ENCODE data around the gene MLF2. TPM values are rescaled to one million over a fixed set of nuclear protein-coding genes. Genes with fewer than 3 reads are reported as not detected.

Gene MLF2
- total RNA-seq, 2 experiments from 2014 or later: 114 to 121 TPM

DNA sequence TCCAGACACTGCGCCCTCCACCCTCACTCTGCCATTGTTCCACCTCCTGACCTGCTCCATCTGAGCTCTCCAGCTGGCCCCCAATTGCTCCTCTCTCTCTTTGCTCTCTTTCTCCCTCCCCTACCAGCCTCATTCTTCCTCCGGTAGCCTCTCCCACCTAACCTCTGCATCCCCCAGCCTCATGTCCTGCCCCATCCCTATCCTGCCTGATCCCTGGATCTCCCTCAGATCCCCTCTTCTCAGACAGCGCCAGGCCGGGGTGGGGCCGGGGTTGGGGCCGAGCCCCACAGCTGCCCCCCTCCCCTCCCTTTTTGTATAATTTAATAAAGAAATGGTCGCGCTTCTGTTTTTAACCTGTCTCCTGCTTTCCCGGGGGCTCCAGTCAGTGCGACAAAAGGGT is 17.7 kb upstream of the MLF2 start:
- ATAC-seq (ENCODE audit: poor library complexity): no peak
- DNase-seq: no peak
- Histone ChIP-seq H3K27ac (ENCODE audit: low read depth in 1 of 2, low read length in 2 of 2) (no peak overlapping the region), H3K36me3 (ENCODE audit: insufficient read depth, low read length) (no peaks in the 10 kb centered on the region), H3K9me3 (ENCODE audit: control insufficient read depth in 1 of 2, insufficient read depth in 1 of 2, low read length in 2 of 2) (no peaks in the 10 kb centered on the region), H3K4me1 (ENCODE audit: insufficient read depth, low read length) (peaks cover 65% of the 10 kb centered on the region), H3K27me3 (ENCODE audit: control insufficient read depth in 1 of 2, insufficient read depth in 2 of 2, low read length in 2 of 2) (peaks cover 22 to 39% of the 10 kb centered on the region in 2 experiments), H3K4me3 (ENCODE audit: low read length) (no peak overlapping the region)
- intact Hi-C loops (cut with DNase I, micrococcal nuclease): no loop called here
- H3K4me3 Mint-ChIP-seq: peak overlapping the region; percentile 25
- POLR2A ChIA-PET: interaction anchor here (1.1 to 1.9 kb wide), 3 partner anchors 10 to 19 kb away, joined by 3 to 4 read pairs (median 4); partner anchors contain the start of gene CD4
- H3K27me3 Mint-ChIP-seq: peaks cover 65% of the 10 kb centered on the region
- H3K27ac Mint-ChIP-seq: no peak overlapping the region
- peaks cover 65% of the 10 kb centered on the region for H3K4me1 Mint-ChIP-seq (ENCODE audit: low read depth)
- H3K36me3 Mint-ChIP-seq (ENCODE audit: low read depth): no peaks in the 10 kb centered on the region
- no peaks in the 10 kb centered on the region for H3K9me3 Mint-ChIP-seq
- TF ChIP-seq, protein P1, sequence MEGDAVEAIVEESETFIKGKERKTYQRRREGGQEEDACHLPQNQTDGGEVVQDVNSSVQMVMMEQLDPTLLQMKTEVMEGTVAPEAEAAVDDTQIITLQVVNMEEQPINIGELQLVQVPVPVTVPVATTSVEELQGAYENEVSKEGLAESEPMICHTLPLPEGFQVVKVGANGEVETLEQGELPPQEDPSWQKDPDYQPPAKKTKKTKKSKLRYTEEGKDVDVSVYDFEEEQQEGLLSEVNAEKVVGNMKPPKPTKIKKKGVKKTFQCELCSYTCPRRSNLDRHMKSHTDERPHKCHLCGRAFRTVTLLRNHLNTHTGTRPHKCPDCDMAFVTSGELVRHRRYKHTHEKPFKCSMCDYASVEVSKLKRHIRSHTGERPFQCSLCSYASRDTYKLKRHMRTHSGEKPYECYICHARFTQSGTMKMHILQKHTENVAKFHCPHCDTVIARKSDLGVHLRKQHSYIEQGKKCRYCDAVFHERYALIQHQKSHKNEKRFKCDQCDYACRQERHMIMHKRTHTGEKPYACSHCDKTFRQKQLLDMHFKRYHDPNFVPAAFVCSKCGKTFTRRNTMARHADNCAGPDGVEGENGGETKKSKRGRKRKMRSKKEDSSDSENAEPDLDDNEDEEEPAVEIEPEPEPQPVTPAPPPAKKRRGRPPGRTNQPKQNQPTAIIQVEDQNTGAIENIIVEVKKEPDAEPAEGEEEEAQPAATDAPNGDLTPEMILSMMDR (IDR thresholded peaks at IDR 0.05): no peak
- CTCF ChIA-PET: no interaction called here

DNA sequence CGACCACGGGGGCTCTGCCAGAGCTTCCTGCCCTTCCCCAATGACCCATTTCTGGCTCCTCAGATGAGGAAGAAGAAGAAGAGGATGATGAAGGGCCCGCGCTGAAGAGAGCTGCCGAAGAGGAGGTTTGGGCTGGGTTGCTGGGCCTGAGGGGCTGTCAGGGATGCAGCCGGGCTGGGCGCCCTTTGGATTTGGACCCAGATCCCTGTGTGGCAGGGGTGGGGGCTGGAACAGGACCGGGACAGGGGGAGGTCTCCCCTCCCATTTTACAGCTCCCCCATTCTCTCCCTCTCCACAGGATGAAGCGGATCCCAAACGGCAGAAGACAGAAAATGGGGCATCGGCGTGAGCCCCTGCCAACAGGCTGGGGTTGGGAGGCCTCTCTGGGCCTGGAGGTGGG is 17.2 kb upstream of the MLF2 start:
- H3K4me3 ChIP-seq (ENCODE audit: low read length): no peak overlapping the region
- Mint-ChIP-seq H3K36me3 (ENCODE audit: low read depth) (no peaks in the 10 kb centered on the region), H3K27me3 (peaks cover 70% of the 10 kb centered on the region), H3K4me1 (ENCODE audit: low read depth) (peaks cover 65% of the 10 kb centered on the region), H3K27ac (no peak overlapping the region), H3K9me3 (no peaks in the 10 kb centered on the region), H3K4me3 (no peak overlapping the region)
- H3K27ac ChIP-seq (ENCODE audit: low read depth in 1 of 2, low read length in 2 of 2): no peak overlapping the region
- TF ChIP-seq, protein P1 (IDR thresholded peaks at IDR 0.05): no peak
- POLR2A ChIA-PET: interaction anchor here (1.1 to 1.5 kb wide), 2 partner anchors 17 to 19 kb away, joined by 3 to 4 read pairs; partner anchors contain the start of gene CD4
- no peaks in the 10 kb centered on the region for H3K36me3 ChIP-seq (ENCODE audit: insufficient read depth, low read length)
- DNase-seq (no peak), ATAC-seq (ENCODE audit: poor library complexity) (no peak)
- no peaks in the 10 kb centered on the region for H3K9me3 ChIP-seq (ENCODE audit: control insufficient read depth in 1 of 2, insufficient read depth in 1 of 2, low read length in 2 of 2)
- peaks cover 64% of the 10 kb centered on the region for H3K4me1 ChIP-seq (ENCODE audit: insufficient read depth, low read length)
- peaks cover 27 to 42% of the 10 kb centered on the region in 2 experiments for H3K27me3 ChIP-seq (ENCODE audit: control insufficient read depth in 1 of 2, insufficient read depth in 2 of 2, low read length in 2 of 2)
- intact Hi-C loops (cut with DNase I, micrococcal nuclease): no loop called here
- CTCF ChIA-PET: no interaction called here

DNA sequence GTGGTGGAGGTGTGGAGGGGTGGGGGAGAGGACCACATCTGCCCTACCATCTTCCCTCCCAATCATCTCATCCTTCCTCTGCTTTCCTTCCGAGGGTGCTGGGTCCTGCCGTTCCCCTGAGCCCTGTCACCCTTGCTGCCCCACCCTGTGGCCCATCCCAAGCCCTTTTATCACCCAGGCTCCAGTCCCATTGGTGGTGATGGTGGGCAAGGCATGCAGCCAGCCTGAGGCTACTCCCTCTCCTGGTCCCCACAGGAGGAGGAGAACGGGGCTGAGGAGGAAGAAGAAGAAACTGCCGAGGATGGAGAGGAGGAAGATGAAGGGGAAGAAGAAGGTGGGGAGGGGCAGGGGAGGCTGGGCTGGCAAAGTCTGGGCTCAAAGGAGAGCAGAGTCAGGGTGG is 16.7 kb upstream of the MLF2 start:
- DNase-seq: no peak
- H3K27ac ChIP-seq (ENCODE audit: low read depth in 1 of 2, low read length in 2 of 2): no peak overlapping the region
- CTCF ChIA-PET: no interaction called here
- peaks cover 30 to 43% of the 10 kb centered on the region in 2 experiments for H3K27me3 ChIP-seq (ENCODE audit: control insufficient read depth in 1 of 2, insufficient read depth in 2 of 2, low read length in 2 of 2)
- no peak for ATAC-seq (ENCODE audit: poor library complexity)
- Mint-ChIP-seq H3K36me3 (ENCODE audit: low read depth) (no peaks in the 10 kb centered on the region), H3K4me1 (ENCODE audit: low read depth) (peaks cover 64% of the 10 kb centered on the region), H3K9me3 (no peaks in the 10 kb centered on the region), H3K4me3 (no peak overlapping the region), H3K27ac (no peak overlapping the region), H3K27me3 (peaks cover 70% of the 10 kb centered on the region)
- no peaks in the 10 kb centered on the region for H3K9me3 ChIP-seq (ENCODE audit: control insufficient read depth in 1 of 2, insufficient read depth in 1 of 2, low read length in 2 of 2)
- POLR2A ChIA-PET: interaction anchor here (1.5 to 1.6 kb wide), 2 partner anchors 16 to 20 kb away, joined by 3 to 6 read pairs; partner anchors contain the start of genes CD4 and MLF2
- H3K36me3 ChIP-seq (ENCODE audit: insufficient read depth, low read length): no peaks in the 10 kb centered on the region
- H3K4me3 ChIP-seq (ENCODE audit: low read length): no peak overlapping the region
- peaks cover 64% of the 10 kb centered on the region for H3K4me1 ChIP-seq (ENCODE audit: insufficient read depth, low read length)
- TF ChIP-seq, protein P1 (IDR thresholded peaks at IDR 0.05): no peak
- intact Hi-C loops (cut with DNase I, micrococcal nuclease): no loop called here

Data from CD4-positive, alpha-beta T cell (primary cell).